Measurements from ENCODE around the gene ZC3H10.

ZC3H10 gene

GRCh38 chr12:56146492-56147460, 28.7 kb downstream of the ZC3H10 start:
- H3K4me3 ChIP-seq (ENCODE audit: low read depth, low read length) = no peak overlapping the region
- TF ChIP-seq CTCF (IDR thresholded peaks at IDR 0.05; ENCODE audit: low read depth, low read length, missing control alignments) = no peak
- no peak for DNase-seq (ENCODE audit: low read depth)

DNA sequence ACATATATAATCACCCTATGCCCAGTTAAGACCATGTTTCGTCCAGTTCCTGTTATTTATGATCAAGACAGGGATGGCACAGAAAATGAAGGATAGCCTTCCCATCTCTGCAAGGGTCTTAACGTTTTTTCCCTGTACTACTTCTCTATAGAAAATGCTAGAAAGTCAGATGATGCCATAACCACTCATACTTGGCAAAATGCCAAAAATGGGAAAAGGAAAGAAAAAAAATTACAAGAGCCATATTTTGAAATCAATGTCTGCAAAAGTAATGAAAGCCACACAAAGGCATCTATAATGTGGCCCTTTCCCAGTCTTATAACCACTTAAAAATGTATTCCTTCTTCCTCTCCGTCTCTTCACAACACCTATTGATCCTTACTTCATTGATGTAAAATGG, 32.5 kb downstream of the ZC3H10 start:
- no peak overlapping the region for H3K4me3 ChIP-seq (ENCODE audit: low read depth, low read length)
- no peak for DNase-seq (ENCODE audit: low read depth)
- TF ChIP-seq CTCF (IDR thresholded peaks at IDR 0.05; ENCODE audit: low read depth, low read length, missing control alignments) = no peak

DNA sequence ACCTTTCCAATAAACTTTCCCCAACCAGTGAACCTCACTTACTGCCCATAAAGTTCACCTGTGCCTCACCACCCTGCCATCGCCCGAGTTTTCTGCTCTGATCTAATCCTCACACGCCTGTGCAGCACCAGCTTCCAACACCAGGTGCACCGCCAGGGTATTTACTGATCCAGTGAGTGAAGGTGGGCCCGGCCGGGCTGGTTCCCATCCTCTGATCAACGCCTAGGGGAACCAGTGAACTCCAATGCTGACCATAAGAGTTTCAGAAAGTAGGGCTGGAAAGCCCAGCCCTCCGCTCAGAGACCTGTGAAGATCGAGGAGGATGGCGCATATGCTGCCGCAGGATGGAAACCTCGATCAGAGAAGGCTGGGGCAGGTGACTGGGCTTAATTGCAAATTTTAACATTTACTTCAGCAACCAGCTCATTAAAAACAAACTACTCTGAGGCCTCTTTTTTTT, 33.6 kb downstream of the ZC3H10 start:
- peak; percentile 61 for TF ChIP-seq CTCF (IDR thresholded peaks at IDR 0.05; ENCODE audit: low read depth, low read length, missing control alignments)
- DNase-seq (ENCODE audit: low read depth) = no peak
- peak overlapping the region; percentile 74 for H3K4me3 ChIP-seq (ENCODE audit: low read depth, low read length)

DNA sequence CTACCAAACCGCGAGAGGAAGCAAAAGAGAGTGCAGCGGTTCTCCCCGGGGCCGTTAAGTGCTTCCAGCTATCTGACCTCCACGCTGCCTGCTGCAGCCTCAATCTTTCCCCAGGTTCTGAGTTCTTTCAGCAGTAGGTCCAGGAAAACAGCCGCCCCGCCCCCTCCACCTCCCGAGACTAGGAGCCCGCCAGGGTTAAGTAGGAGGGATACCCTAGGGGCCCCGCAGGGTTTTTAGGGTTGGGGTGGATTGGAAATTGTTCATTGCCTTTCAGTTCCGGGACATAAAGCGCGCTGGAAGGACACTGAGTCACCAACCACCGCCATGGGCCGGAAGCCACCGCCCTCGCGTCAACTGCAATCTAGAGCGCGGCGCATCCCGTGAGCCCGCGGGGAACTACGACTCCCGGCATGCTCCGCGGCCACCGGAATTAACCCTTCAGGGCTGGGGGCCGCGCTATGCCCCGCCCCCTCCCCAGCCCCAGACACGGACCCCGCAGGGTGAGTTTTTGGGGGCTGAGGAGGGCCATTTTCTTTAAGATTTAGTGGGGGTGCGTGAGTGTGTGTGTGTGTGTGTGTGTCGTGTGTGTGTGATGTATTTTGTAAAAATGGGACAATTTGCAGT, 34.2 kb downstream of the ZC3H10 start, which contains the start of gene MYL6B:
Gene MYL6B, plus strand, starts transcription at position 456 of the 624 bp plus-strand sequence. CDS start 1,332 bp downstream, outside the sequence.
- H3K4me3 ChIP-seq (ENCODE audit: low read depth, low read length) = peak within 1 kb of the TSS; percentile 74
- no peak for TF ChIP-seq CTCF (IDR thresholded peaks at IDR 0.05; ENCODE audit: low read depth, low read length, missing control alignments)
- DNase-seq (ENCODE audit: low read depth) = peak; percentile 74

GRCh38 chr12:56152756-56153677, 35.0 kb downstream of the ZC3H10 start:
- peak overlapping the region; percentile 74 for H3K4me3 ChIP-seq (ENCODE audit: low read depth, low read length)
- no peak for TF ChIP-seq CTCF (IDR thresholded peaks at IDR 0.05; ENCODE audit: low read depth, low read length, missing control alignments)
- DNase-seq (ENCODE audit: low read depth) = no peak

DNA sequence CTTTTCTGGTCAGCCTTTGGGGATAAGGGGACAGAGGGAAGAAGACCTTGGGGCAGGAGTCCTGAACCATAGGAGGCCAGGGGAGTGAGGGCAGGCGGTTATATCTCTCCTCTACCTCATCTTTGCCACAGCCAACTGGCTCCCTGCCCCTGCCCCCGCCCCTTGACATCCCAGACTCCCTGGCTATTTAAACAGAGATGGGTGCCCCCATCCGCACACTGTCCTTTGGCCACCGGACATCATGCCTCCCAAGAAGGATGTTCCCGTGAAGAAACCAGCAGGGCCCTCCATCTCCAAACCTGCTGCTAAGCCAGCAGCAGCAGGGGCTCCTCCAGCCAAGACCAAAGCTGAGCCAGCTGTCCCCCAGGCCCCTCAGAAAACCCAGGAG, 35.6 kb downstream of the ZC3H10 start:
- DNase-seq (ENCODE audit: low read depth) = no peak
- no peak overlapping the region for H3K4me3 ChIP-seq (ENCODE audit: low read depth, low read length)
- no peak for TF ChIP-seq CTCF (IDR thresholded peaks at IDR 0.05; ENCODE audit: low read depth, low read length, missing control alignments)

Data from GM12864 (cell line).